NCI-H748 (cell line): Measurements from ENCODE around the gene SYNGR4.
A peak's percentile ranks its signal among the peaks of the same experiment; 100 is the strongest.

Experiments
- DNase-seq: peaks from one replicate; lab custom pipeline; 2025; ENCODE audit not compliant: unreplicated experiment; lab: John Stamatoyannopoulos, UW

The SYNGR4 gene

GRCh38 chr19:48395499-48395898 is 31.3 kb downstream of the SYNGR4 start:
- no peak for DNase-seq

GRCh38 chr19:48396016-48396823 is 32.1 kb downstream of the SYNGR4 start:
- no peak for DNase-seq

- peak; percentile 29 for DNase-seq
Measured at GRCh38 chr19:48396824-48397176, 32.6 kb downstream of the SYNGR4 start.

- no peak for DNase-seq
Measured at GRCh38 chr19:48397263-48398101, 33.3 kb downstream of the SYNGR4 start.

GRCh38 chr19:48398102-48398374 is 33.9 kb downstream of the SYNGR4 start:
- peak; percentile 78 for DNase-seq

GRCh38 chr19:48398375-48399235 is 34.4 kb downstream of the SYNGR4 start:
- peak; percentile 99 for DNase-seq

- peak; percentile 86 for DNase-seq
Measured at GRCh38 chr19:48400018-48400742, 36.0 kb downstream of the SYNGR4 start.

GRCh38 chr19:48401287-48401686 is 37.1 kb downstream of the SYNGR4 start:
- DNase-seq = no peak

- DNase-seq = peak; percentile 67
Measured at GRCh38 chr19:48403606-48404005, 39.4 kb downstream of the SYNGR4 start.

GRCh38 chr19:48405010-48405659 is 41.0 kb downstream of the SYNGR4 start:
- no peak for DNase-seq

GRCh38 chr19:48405850-48406249 is 41.7 kb downstream of the SYNGR4 start:
- no peak for DNase-seq

GRCh38 chr19:48413879-48414587 is 49.9 kb downstream of the SYNGR4 start:
- DNase-seq = peak; percentile 63

- DNase-seq = peak; percentile 50
Measured at GRCh38 chr19:48415395-48415794, 51.2 kb downstream of the SYNGR4 start.

- no peak for DNase-seq
Measured at GRCh38 chr19:48415806-48416221, 51.6 kb downstream of the SYNGR4 start.

GRCh38 chr19:48417421-48417820 is 53.3 kb downstream of the SYNGR4 start:
- no peak for DNase-seq

GRCh38 chr19:48418317-48419064 is 54.3 kb downstream of the SYNGR4 start:
- no peak for DNase-seq

GRCh38 chr19:48419158-48419920 is 55.2 kb downstream of the SYNGR4 start:
- peak; percentile 24 for DNase-seq

- no peak for DNase-seq
Measured at GRCh38 chr19:48421548-48421947, 57.4 kb downstream of the SYNGR4 start.
